ENCODE results near the gene TXNRD2.

DNA sequence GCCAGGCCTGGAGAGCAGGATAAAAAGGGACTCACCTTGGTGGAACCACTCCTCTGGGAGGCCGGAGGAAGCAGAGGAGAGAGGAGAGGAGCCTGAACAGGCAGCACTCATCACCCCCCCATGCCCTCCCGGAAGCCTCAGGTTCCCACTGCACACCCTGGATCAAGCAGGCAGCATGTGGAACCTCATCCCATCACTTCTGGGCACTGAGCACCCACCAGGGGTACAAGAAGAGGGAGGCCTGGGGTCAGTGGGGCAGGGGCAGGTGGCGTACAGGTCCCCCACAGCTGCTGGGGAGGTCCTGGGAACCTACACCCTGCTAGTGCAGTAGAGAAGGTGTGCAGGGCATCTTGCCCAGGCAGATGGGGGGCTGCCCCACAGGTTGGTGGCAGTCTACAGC, 35.1 kb upstream of the TXNRD2 start:
- TF ChIP-seq POLR2A (IDR thresholded peaks at IDR 0.05; ENCODE audit: low read depth, low read length) (no peak), POLR2AphosphoS5 (IDR thresholded peaks at IDR 0.05; ENCODE audit: low read depth, low read length) (no peak), TAF1 (IDR thresholded peaks at IDR 0.05; ENCODE audit: low read depth, low read length) (no peak)
